ENCODE data around the gene PPM1N. TPM values are rescaled to one million over a fixed set of nuclear protein-coding genes. Genes with fewer than 3 reads are reported as not detected.

PPM1N gene
- total and polyA plus RNA-seq, 2 of the 13 experiments (the other 11 are each of a cell fraction or from before 2014, with no cell fraction given) = 0.31 to 1.8 TPM

- TF ChIP-seq ZNF839 (CRISPR knock-in tag; IDR thresholded peaks at IDR 0.05; ENCODE audit: borderline replicate concordance) = no peak
- no peak for TF ChIP-seq ARID2 (CRISPR knock-in tag; IDR thresholded peaks at IDR 0.05; ENCODE audit: borderline replicate concordance)
- TF ChIP-seq ELF3 (CRISPR knock-in tag; IDR thresholded peaks at IDR 0.05) = 0 out of 2 replicates have a peak, but pooled peaks have one; percentile 27
- TF ChIP-seq, protein P1, sequence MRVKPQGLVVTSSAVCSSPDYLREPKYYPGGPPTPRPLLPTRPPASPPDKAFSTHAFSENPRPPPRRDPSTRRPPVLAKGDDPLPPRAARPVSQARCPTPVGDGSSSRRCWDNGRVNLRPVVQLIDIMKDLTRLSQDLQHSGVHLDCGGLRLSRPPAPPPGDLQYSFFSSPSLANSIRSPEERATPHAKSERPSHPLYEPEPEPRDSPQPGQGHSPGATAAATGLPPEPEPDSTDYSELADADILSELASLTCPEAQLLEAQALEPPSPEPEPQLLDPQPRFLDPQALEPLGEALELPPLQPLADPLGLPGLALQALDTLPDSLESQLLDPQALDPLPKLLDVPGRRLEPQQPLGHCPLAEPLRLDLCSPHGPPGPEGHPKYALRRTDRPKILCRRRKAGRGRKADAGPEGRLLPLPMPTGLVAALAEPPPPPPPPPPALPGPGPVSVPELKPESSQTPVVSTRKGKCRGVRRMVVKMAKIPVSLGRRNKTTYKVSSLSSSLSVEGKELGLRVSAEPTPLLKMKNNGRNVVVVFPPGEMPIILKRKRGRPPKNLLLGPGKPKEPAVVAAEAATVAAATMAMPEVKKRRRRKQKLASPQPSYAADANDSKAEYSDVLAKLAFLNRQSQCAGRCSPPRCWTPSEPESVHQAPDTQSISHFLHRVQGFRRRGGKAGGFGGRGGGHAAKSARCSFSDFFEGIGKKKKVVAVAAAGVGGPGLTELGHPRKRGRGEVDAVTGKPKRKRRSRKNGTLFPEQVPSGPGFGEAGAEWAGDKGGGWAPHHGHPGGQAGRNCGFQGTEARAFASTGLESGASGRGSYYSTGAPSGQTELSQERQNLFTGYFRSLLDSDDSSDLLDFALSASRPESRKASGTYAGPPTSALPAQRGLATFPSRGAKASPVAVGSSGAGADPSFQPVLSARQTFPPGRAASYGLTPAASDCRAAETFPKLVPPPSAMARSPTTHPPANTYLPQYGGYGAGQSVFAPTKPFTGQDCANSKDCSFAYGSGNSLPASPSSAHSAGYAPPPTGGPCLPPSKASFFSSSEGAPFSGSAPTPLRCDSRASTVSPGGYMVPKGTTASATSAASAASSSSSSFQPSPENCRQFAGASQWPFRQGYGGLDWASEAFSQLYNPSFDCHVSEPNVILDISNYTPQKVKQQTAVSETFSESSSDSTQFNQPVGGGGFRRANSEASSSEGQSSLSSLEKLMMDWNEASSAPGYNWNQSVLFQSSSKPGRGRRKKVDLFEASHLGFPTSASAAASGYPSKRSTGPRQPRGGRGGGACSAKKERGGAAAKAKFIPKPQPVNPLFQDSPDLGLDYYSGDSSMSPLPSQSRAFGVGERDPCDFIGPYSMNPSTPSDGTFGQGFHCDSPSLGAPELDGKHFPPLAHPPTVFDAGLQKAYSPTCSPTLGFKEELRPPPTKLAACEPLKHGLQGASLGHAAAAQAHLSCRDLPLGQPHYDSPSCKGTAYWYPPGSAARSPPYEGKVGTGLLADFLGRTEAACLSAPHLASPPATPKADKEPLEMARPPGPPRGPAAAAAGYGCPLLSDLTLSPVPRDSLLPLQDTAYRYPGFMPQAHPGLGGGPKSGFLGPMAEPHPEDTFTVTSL (CRISPR knock-in tag; IDR thresholded peaks at IDR 0.05; ENCODE audit: borderline replicate concordance) = no peak
- TF ChIP-seq HDAC1 (CRISPR knock-in tag; IDR thresholded peaks at IDR 0.05) = no peak
- TF ChIP-seq ELF4 (CRISPR knock-in tag; IDR thresholded peaks at IDR 0.05; ENCODE audit: borderline replicate concordance) = no peak
- no peak for TF ChIP-seq ZNF251 (CRISPR knock-in tag; IDR thresholded peaks at IDR 0.05)
- TF ChIP-seq AHR (CRISPR knock-in tag; IDR thresholded peaks at IDR 0.05) = no peak
- TF ChIP-seq ATF4 (CRISPR knock-in tag; IDR thresholded peaks at IDR 0.05) = no peak
- TF ChIP-seq ZBTB7A (CRISPR knock-in tag; IDR thresholded peaks at IDR 0.05) = no peak
- TF ChIP-seq NAIF1 (CRISPR knock-in tag; IDR thresholded peaks at IDR 0.05; ENCODE audit: borderline replicate concordance) = no peak
- no peak for TF ChIP-seq ZNF616 (CRISPR knock-in tag; IDR thresholded peaks at IDR 0.05; ENCODE audit: low read depth)
- TF ChIP-seq DDIT3 (CRISPR knock-in tag; IDR thresholded peaks at IDR 0.05) = no peak
- no peak for TF ChIP-seq ASH2L (IDR thresholded peaks at IDR 0.05; ENCODE audit: insufficient read length, low read depth, low read length)
- TF ChIP-seq STAG1 (CRISPR knock-in tag; IDR thresholded peaks at IDR 0.05) = peak; percentile 79
- TF ChIP-seq, protein P2, sequence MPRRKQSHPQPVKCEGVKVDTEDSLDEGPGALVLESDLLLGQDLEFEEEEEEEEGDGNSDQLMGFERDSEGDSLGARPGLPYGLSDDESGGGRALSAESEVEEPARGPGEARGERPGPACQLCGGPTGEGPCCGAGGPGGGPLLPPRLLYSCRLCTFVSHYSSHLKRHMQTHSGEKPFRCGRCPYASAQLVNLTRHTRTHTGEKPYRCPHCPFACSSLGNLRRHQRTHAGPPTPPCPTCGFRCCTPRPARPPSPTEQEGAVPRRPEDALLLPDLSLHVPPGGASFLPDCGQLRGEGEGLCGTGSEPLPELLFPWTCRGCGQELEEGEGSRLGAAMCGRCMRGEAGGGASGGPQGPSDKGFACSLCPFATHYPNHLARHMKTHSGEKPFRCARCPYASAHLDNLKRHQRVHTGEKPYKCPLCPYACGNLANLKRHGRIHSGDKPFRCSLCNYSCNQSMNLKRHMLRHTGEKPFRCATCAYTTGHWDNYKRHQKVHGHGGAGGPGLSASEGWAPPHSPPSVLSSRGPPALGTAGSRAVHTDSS (CRISPR knock-in tag; conservative IDR thresholded peaks at IDR 0.05) = no peak
- peak; percentile 19; the same call in 1 of the 2 replicates for TF ChIP-seq POLR2G (IDR thresholded peaks at IDR 0.05; ENCODE audit: low read depth, low read length)
- no peak for TF ChIP-seq BRD4 (CRISPR knock-in tag; IDR thresholded peaks at IDR 0.05)
- no peak for TF ChIP-seq ZNF589 (CRISPR knock-in tag; conservative IDR thresholded peaks at IDR 0.05)
- 0 out of 2 replicates have a peak, but pooled peaks have one; percentile 19 for TF ChIP-seq KLF12 (CRISPR knock-in tag; IDR thresholded peaks at IDR 0.05; ENCODE audit: borderline replicate concordance)
- TF ChIP-seq NONO (IDR thresholded peaks at IDR 0.05) = no peak
- TF ChIP-seq NONO (CRISPR knock-in tag; conservative IDR thresholded peaks at IDR 0.05) = no peak
Observed at GRCh38 chr19:45523642-45524256, 25.5 kb downstream of the PPM1N start (continued).
